Measurements from ENCODE around the gene FAM107B. TPM values are rescaled to one million over a fixed set of nuclear protein-coding genes. Genes with fewer than 3 reads are reported as not detected.

Gene FAM107B
- total and polyA plus RNA-seq, 7 donors, result 12.8 to 111 (median 15.0) TPM

DNA sequence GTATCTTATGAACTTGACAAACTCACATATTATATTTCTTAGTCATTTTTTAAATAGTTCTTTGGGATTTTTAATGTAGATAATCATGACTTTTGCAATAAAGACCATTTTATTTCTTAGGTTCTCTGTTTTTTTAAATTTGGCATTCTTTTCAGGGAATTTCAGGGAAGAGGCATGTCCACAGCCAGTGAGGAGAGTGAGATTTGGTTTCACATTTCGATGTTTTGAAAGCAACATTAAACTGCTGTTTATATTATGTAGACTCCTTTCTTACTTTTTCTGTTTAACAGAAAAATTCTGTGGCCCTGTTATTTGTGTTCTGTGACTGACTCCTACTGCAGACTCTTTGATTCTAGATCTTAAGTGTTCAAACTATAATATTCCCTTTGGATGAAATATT is 153.7 kb downstream of the FAM107B start:
- DNase-seq, result no peak
- Histone ChIP-seq H3K36me3 (no peaks in the 10 kb centered on the region), H3K4me3 (no peak overlapping the region), H3K9me3 (no peaks in the 10 kb centered on the region), H3K4me1 (peaks cover 0 to 18% (median 12%) of the 10 kb centered on the region in 4 donors), H3K27me3 (no peaks in the 10 kb centered on the region), H3K27ac (peak overlapping the region in 2 of 4 donors; percentile 27 to 29)
- TF ChIP-seq, protein P1, sequence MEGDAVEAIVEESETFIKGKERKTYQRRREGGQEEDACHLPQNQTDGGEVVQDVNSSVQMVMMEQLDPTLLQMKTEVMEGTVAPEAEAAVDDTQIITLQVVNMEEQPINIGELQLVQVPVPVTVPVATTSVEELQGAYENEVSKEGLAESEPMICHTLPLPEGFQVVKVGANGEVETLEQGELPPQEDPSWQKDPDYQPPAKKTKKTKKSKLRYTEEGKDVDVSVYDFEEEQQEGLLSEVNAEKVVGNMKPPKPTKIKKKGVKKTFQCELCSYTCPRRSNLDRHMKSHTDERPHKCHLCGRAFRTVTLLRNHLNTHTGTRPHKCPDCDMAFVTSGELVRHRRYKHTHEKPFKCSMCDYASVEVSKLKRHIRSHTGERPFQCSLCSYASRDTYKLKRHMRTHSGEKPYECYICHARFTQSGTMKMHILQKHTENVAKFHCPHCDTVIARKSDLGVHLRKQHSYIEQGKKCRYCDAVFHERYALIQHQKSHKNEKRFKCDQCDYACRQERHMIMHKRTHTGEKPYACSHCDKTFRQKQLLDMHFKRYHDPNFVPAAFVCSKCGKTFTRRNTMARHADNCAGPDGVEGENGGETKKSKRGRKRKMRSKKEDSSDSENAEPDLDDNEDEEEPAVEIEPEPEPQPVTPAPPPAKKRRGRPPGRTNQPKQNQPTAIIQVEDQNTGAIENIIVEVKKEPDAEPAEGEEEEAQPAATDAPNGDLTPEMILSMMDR (IDR thresholded peaks at IDR 0.05), result no peak
- TF ChIP-seq POLR2A (IDR thresholded peaks at IDR 0.05) (no peak), POLR2AphosphoS5 (IDR thresholded peaks at IDR 0.05) (no peak), EP300 (IDR thresholded peaks at IDR 0.05) (no peak)
- intact Hi-C loops (cut with DNase I), result no loop called here
- 76 to 91% methylated on average over 1 of the region's 1 CpG for WGBS, 2 donors

- Histone ChIP-seq H3K9me3 (no peaks in the 10 kb centered on the region), H3K27me3 (no peaks in the 10 kb centered on the region), H3K4me3 (no peak overlapping the region), H3K36me3 (no peaks in the 10 kb centered on the region), H3K4me1 (peaks cover 0 to 5% (median 0%) of the 10 kb centered on the region in 4 donors), H3K27ac (no peak overlapping the region)
- DNase-seq, result no peak
- TF ChIP-seq POLR2A (IDR thresholded peaks at IDR 0.05), result no peak
- TF ChIP-seq POLR2AphosphoS5 (IDR thresholded peaks at IDR 0.05), result no peak
- TF ChIP-seq, protein P1 (IDR thresholded peaks at IDR 0.05), result no peak
- TF ChIP-seq EP300 (IDR thresholded peaks at IDR 0.05), result no peak
- intact Hi-C loops (cut with DNase I), result no loop called here
- whole genome bisulfite sequencing, 2 donors, result 82 to 83% methylated on average over 7 of the region's 7 CpGs
Observed at GRCh38 chr10:14618674-14619073, 156.0 kb downstream of the FAM107B start.

GRCh38 chr10:14617852-14618251 is 156.8 kb downstream of the FAM107B start:
- Histone ChIP-seq H3K36me3 (no peaks in the 10 kb centered on the region), H3K4me3 (no peak overlapping the region), H3K27me3 (no peaks in the 10 kb centered on the region), H3K4me1 (peaks cover 0 to 5% (median 0%) of the 10 kb centered on the region in 4 donors), H3K27ac (no peak overlapping the region), H3K9me3 (no peaks in the 10 kb centered on the region)
- no peak for TF ChIP-seq EP300 (IDR thresholded peaks at IDR 0.05)
- TF ChIP-seq, protein P1 (IDR thresholded peaks at IDR 0.05), result no peak
- WGBS, 2 donors, result 76 to 91% methylated on average over 4 of the region's 4 CpGs
- DNase-seq, result no peak
- intact Hi-C loops (cut with DNase I), result no loop called here

- intact Hi-C loops (cut with DNase I), result no loop called here
- Histone ChIP-seq H3K9me3 (no peaks in the 10 kb centered on the region), H3K4me1 (peaks cover 0 to 5% (median 0%) of the 10 kb centered on the region in 4 donors), H3K27me3 (no peaks in the 10 kb centered on the region), H3K36me3 (no peaks in the 10 kb centered on the region), H3K27ac (no peak overlapping the region), H3K4me3 (no peak overlapping the region)
- no peak for TF ChIP-seq POLR2A (IDR thresholded peaks at IDR 0.05)
- TF ChIP-seq EP300 (IDR thresholded peaks at IDR 0.05), result no peak
- TF ChIP-seq, protein P1 (IDR thresholded peaks at IDR 0.05), result no peak
- no peak for TF ChIP-seq POLR2AphosphoS5 (IDR thresholded peaks at IDR 0.05)
- DNase-seq, result no peak
- WGBS, 2 donors, result 44 to 51% methylated on average over 5 of the region's 5 CpGs
Observed at GRCh38 chr10:14616955-14617730, 157.6 kb downstream of the FAM107B start.
